K562 (cell line): Measurements from ENCODE around the gene CBX4. TPM values are rescaled to one million over a fixed set of nuclear protein-coding genes. Genes with fewer than 3 reads are reported as not detected.

Source experiments
- BCLAF1 ChIP-seq, 2 experiments: fragments of 450-650 bp in 1 of 2; IDR thresholded peaks; 2 replicates each; pipeline ENCODE4 v1.6.1; 2011 to 2017; ENCODE audit warnings: low read depth in 2 of 2, antibody characterized with exemption in 1 of 2, borderline replicate concordance in 1 of 2, low read length in 1 of 2, mild to moderate bottlenecking in 1 of 2, mixed read lengths in 1 of 2; ENCODE audit not compliant: control insufficient read depth in 1 of 2
- BMI1 ChIP-seq: fragments of 150-350 bp; IDR thresholded peaks from 2 replicates; pipeline ENCODE4 v1.6.1; 2014; ENCODE audit warnings: low read length
- CBX2 ChIP-seq: fragments of 200-600 bp; sonication (generic); IDR thresholded peaks from one replicate; pipeline ENCODE4 v1.6.1; 2012; ENCODE audit warnings: mild to moderate bottlenecking, low read length, inconsistent platforms; ENCODE audit not compliant: insufficient read depth, poor library complexity, severe bottlenecking
- FOXM1 ChIP-seq, 2 experiments: fragments of 450-650 bp in 1 of 2; sonication (generic) in 1 of 2; formaldehyde crosslinking in 1 of 2; IDR thresholded peaks; 2 replicates each; pipeline versions ENCODE4 v1.6.1 to v1.9.0; 2017 to 2022; ENCODE audit warnings: low read depth in 2 of 2, mild to moderate bottlenecking in 2 of 2, missing genetic modification reagents in 1 of 2, moderate library complexity in 1 of 2
- HBP1 ChIP-seq: fragments of 450-650 bp; formaldehyde crosslinking; IDR thresholded peaks from 2 replicates; pipeline ENCODE4 v1.4.0; 2022; ENCODE audit warnings: missing genetic modification characterization
- MTF1 ChIP-seq: fragments of 250-450 bp; sonication (Bioruptor Pico); IDR thresholded peaks from 2 replicates; pipeline ENCODE4 v1.9.0; 2021; ENCODE audit warnings: moderate library complexity, mild to moderate bottlenecking, inconsistent platforms, borderline replicate concordance
- RNF2 ChIP-seq: sonication (generic); IDR thresholded peaks from 2 replicates; pipeline ENCODE4 v1.6.1; 2016
- SNRNP70 ChIP-seq: fragments of 200-400 bp; formaldehyde crosslinking; optimal IDR thresholded peaks from 2 replicates; pipeline ENCODE3; 2017; ENCODE audit warnings: low read depth, low read length
- STAT6 ChIP-seq: sonication (generic); formaldehyde crosslinking; IDR thresholded peaks from 2 replicates; pipeline ENCODE4 v1.8.1; 2023; ENCODE audit warnings: mild to moderate bottlenecking, missing genetic modification reagents
- TCFL5 ChIP-seq: fragments of 250-450 bp; sonication (Bioruptor Pico); conservative IDR thresholded peaks from 2 replicates; pipeline ENCODE4 v1.6.1; 2021; ENCODE audit warnings: mild to moderate bottlenecking, moderate library complexity, matching md5 sums
- TEAD2 ChIP-seq: fragments of 450-650 bp; IDR thresholded peaks from 2 replicates; pipeline ENCODE4 v1.6.1; 2016; ENCODE audit warnings: missing genetic modification characterization, control low read depth, missing compliant biosample characterization
- TSC22D4 ChIP-seq: fragments of 450-650 bp; IDR thresholded peaks from 2 replicates; pipeline ENCODE4 v1.6.1; 2016; ENCODE audit warnings: missing genetic modification characterization, missing biosample characterization, control low read depth
- XRCC5 ChIP-seq: fragments of 200-400 bp; formaldehyde crosslinking; IDR thresholded peaks from 2 replicates; pipeline ENCODE4 v1.6.1; 2017; ENCODE audit warnings: low read depth, mild to moderate bottlenecking, low read length
- ZBTB17 ChIP-seq: fragments of 450-650 bp; formaldehyde crosslinking; IDR thresholded peaks from 2 replicates; pipeline ENCODE4 v1.4.0; 2020; ENCODE audit warnings: mild to moderate bottlenecking
- polyA plus RNA-seq, 8 experiments: library from polyadenylated mRNA; depleted of rRNA in 4 of 8; stranded (reverse) in 5 of 8; unstranded in 3 of 8; fragments of >200 nt; fragmentation: Nextera tagmentation in 2 of 8; fragmentation: Illumina TruSeq in 1 of 8; extraction: Ambion mirVana in 2 of 8; extraction: Trizol in 1 of 8; gene quantifications; 2 replicates each; pipeline versions ENCODE4 v1.2.1 to v1.2.3, GENCODE V29; 2011 to 2014; ENCODE audit warnings: inconsistent platforms in 1 of 8, missing spikeins in 1 of 8
- total RNA-seq, 7 experiments: library from RNA; depleted of rRNA in 6 of 7; stranded (reverse); fragments of >200 nt in 6 of 7; fragmentation: Illumina TruSeq in 2 of 7; extraction: Trizol in 2 of 7; gene quantifications; 2 replicates each; pipeline versions ENCODE4 v1.2.1 to v1.2.3, GENCODE V29; 2011 to 2021; ENCODE audit warnings: low replicate concordance in 1 of 7

CBX4 gene
- total and polyA plus RNA-seq, 9 of the 15 experiments (the other 6 are each of a cell fraction or from before 2014, with no cell fraction given), result 0.98 to 50.5 (median 10.0) TPM

GRCh38 chr17:79834565-79835469 is 4.4 kb downstream of the CBX4 start (continued):
- TF ChIP-seq TSC22D4 (tag) (no peak), MTF1 (0 out of 2 replicates have a peak, but pooled peaks have one; percentile 40), TCFL5 (CRISPR knock-in tag) (no peak), XRCC5 (0 out of 2 replicates have a peak, but pooled peaks have one; percentile 65), TEAD2 (tag) (no peak), SNRNP70 (no peak), HBP1 (CRISPR knock-in tag) (peak; percentile 58; the same call in 1 of the 2 replicates), ZBTB17 (no peak), BMI1 (no peak), STAT6 (CRISPR knock-in tag) (no peak), BCLAF1 (IDR thresholded peaks at IDR 0.05; ENCODE audit: borderline replicate concordance in 1 of 2, control insufficient read depth in 1 of 2, low read depth in 2 of 2, low read length in 1 of 2) (no peak), FOXM1 (IDR thresholded peaks at IDR 0.05; ENCODE audit: low read depth) (no peak), FOXM1 (CRISPR knock-in tag; IDR thresholded peaks at IDR 0.05; ENCODE audit: low read depth) (no peak), CBX2 (no peak), RNF2 (no peak)
